HEK293 (cell line): Measurements from ENCODE around the gene SYNE1.

ENCODE experiments used
- IKZF3 ChIP-seq: fragments of 450-650 bp; IDR thresholded peaks from 2 replicates; pipeline ENCODE4 v1.5.0; 2018; ENCODE audit warnings: missing biosample characterization, mild to moderate bottlenecking, missing genetic modification characterization, moderate library complexity
- KLF10 ChIP-seq: fragments of 450-650 bp; IDR thresholded peaks from 2 replicates; pipeline ENCODE4 v1.5.1; 2018; ENCODE audit warnings: missing biosample characterization, mild to moderate bottlenecking, missing genetic modification characterization
- KLF8 ChIP-seq: fragments of 450-650 bp; formaldehyde crosslinking; IDR thresholded peaks from 2 replicates; pipeline ENCODE4 v1.5.1; 2016; ENCODE audit warnings: missing biosample characterization, missing genetic modification characterization
- SCRT2 ChIP-seq: fragments of 450-650 bp; formaldehyde crosslinking; IDR thresholded peaks from 2 replicates; pipeline ENCODE4 v1.5.1; 2016; ENCODE audit warnings: missing biosample characterization, missing genetic modification characterization
- ZBTB21 ChIP-seq: fragments of 450-650 bp; formaldehyde crosslinking; IDR thresholded peaks from 2 replicates; pipeline ENCODE4 v1.5.1; 2017; ENCODE audit warnings: missing biosample characterization, missing genetic modification characterization
- ZEB2 ChIP-seq: fragments of 450-650 bp; formaldehyde crosslinking; IDR thresholded peaks from 2 replicates; pipeline ENCODE4 v1.5.1; 2016; ENCODE audit warnings: missing biosample characterization, missing genetic modification characterization
- ZFHX2 ChIP-seq: fragments of 450-650 bp; formaldehyde crosslinking; conservative IDR thresholded peaks from 2 replicates; pipeline ENCODE4 v1.5.1; 2016; ENCODE audit warnings: missing biosample characterization, missing genetic modification characterization
- ZNF132 ChIP-seq: fragments of 450-650 bp; formaldehyde crosslinking; IDR thresholded peaks from 2 replicates; pipeline ENCODE4 v1.5.1; 2017; ENCODE audit warnings: missing biosample characterization, missing genetic modification characterization, borderline replicate concordance
- ZNF138 ChIP-seq: fragments of 450-650 bp; formaldehyde crosslinking; IDR thresholded peaks from 2 replicates; pipeline ENCODE4 v1.5.1; 2016; ENCODE audit warnings: missing biosample characterization, missing genetic modification characterization, borderline replicate concordance
- ZNF202 ChIP-seq: fragments of 450-650 bp; formaldehyde crosslinking; IDR thresholded peaks from 2 replicates; pipeline ENCODE4 v1.5.1; 2016; ENCODE audit warnings: missing biosample characterization, missing genetic modification characterization, borderline replicate concordance
- ZNF214 ChIP-seq: fragments of 450-650 bp; formaldehyde crosslinking; IDR thresholded peaks from 2 replicates; pipeline ENCODE4 v1.5.1; 2017; ENCODE audit warnings: missing biosample characterization, mild to moderate bottlenecking, missing genetic modification characterization, borderline replicate concordance
- ZNF335 ChIP-seq: fragments of 450-650 bp; formaldehyde crosslinking; conservative IDR thresholded peaks from 2 replicates; pipeline ENCODE4 v1.5.1; 2016; ENCODE audit warnings: missing biosample characterization, missing genetic modification characterization
- ZNF548 ChIP-seq: fragments of 450-650 bp; formaldehyde crosslinking; IDR thresholded peaks from 2 replicates; pipeline ENCODE4 v1.5.1; 2016; ENCODE audit warnings: missing biosample characterization, missing genetic modification characterization
- ZNF629 ChIP-seq: fragments of 450-650 bp; formaldehyde crosslinking; IDR thresholded peaks from 2 replicates; pipeline ENCODE4 v1.5.1; 2017; ENCODE audit warnings: missing biosample characterization, missing genetic modification characterization
- ZNF664 ChIP-seq: fragments of 450-650 bp; formaldehyde crosslinking; IDR thresholded peaks from 2 replicates; pipeline ENCODE4 v1.5.1; 2016; ENCODE audit warnings: missing biosample characterization, missing genetic modification characterization
- ZNF670 ChIP-seq: fragments of 450-650 bp; formaldehyde crosslinking; IDR thresholded peaks from 2 replicates; pipeline ENCODE4 v1.5.1; 2016; ENCODE audit warnings: missing biosample characterization, missing genetic modification characterization, low read depth
- TF ChIP-seq, protein P1 (sequence below): fragments of 450-650 bp; formaldehyde crosslinking; IDR thresholded peaks from 2 replicates; pipeline ENCODE4 v1.5.1; 2016; ENCODE audit warnings: missing biosample characterization, missing genetic modification characterization, low read depth
- TF ChIP-seq, protein P2 (sequence below): fragments of 450-650 bp; formaldehyde crosslinking; IDR thresholded peaks from 2 replicates; pipeline ENCODE4 v1.5.1; 2017; ENCODE audit warnings: missing biosample characterization, missing genetic modification characterization
- TF ChIP-seq, protein P3 (sequence below): fragments of 450-650 bp; formaldehyde crosslinking; IDR thresholded peaks from 2 replicates; pipeline ENCODE4 v1.5.1; 2016; ENCODE audit warnings: missing biosample characterization, missing genetic modification characterization
- TF ChIP-seq, protein P4 (sequence below): fragments of 450-650 bp; formaldehyde crosslinking; IDR thresholded peaks from 2 replicates; pipeline ENCODE4 v1.5.1; 2016; ENCODE audit warnings: missing biosample characterization, missing genetic modification characterization
- TF ChIP-seq, protein P5 (sequence below): fragments of 450-650 bp; formaldehyde crosslinking; IDR thresholded peaks from 2 replicates; pipeline ENCODE4 v1.5.1; 2017; ENCODE audit warnings: missing biosample characterization, missing genetic modification characterization
- TF ChIP-seq, protein P6 (sequence below): fragments of 450-650 bp; formaldehyde crosslinking; IDR thresholded peaks from 2 replicates; pipeline ENCODE4 v1.5.1; 2016; ENCODE audit warnings: missing biosample characterization, missing genetic modification characterization

SYNE1 gene

DNA sequence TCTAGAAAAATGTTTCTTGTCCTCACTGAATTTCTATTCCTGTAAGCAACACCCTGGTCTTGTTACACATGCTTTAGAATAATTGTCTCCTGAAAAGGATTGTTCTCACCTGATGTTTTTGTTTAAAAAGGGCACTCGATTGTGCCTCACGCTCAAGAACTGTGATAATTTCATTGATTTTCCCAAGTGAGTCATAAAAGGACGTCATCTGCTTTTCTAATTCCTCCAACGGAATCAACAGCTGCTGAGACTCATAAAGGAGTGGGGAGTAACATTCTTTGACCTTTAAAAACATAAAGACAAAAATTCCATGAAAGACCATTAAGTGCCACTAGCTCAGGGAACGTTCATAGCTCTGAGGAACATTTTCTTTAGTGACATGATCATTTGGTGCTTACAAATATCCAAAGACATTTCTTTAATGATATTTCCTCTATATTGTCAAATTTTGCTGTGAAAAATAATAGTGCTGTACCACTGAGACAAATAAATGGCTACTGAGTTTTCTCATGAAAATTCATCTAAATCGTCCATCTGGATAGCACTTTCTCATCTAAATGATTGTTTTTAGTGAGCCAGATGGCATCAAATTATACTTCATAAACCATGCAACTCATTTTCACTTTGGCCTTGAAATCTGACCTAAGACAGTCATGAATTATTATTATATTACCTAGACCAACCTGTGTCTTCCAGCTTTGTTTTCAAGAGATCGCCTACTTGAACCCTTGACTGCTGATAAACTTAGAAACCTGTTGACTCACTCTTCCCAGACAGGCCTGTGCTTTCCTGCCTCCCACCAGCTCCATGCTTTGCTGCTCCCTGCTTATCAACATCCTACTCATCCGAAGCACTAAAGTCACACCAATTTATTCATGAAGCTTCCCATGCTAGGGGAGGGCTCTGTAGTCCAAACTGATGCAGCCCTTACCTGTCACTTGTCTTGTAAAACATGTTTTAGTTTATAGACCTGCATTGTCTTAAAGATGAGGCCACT, 178.2 kb downstream of the SYNE1 start (continued):
- TF ChIP-seq ZNF548 (no peak), SCRT2 (tag by site-specific recombination) (peak; percentile 78), ZEB2 (tag by site-specific recombination) (peak; percentile 66), ZNF138 (tag by site-specific recombination) (no peak), KLF10 (tag by site-specific recombination) (peak; percentile 54), ZNF664 (tag by site-specific recombination) (peak; percentile 66; the same call in 1 of the 2 replicates), IKZF3 (tag by site-specific recombination) (peak; percentile 39; the same call in 1 of the 2 replicates), ZFHX2 (tag by site-specific recombination) (peak; percentile 37), ZNF214 (no peak), ZNF670 (tag by site-specific recombination) (no peak), ZNF629 (tag by site-specific recombination) (peak; percentile 81), ZBTB21 (tag by site-specific recombination) (peak; percentile 41; the same call in 1 of the 2 replicates), ZNF132 (tag by site-specific recombination) (no peak), KLF8 (tag by site-specific recombination) (peak; percentile 44), ZNF202 (tag by site-specific recombination) (no peak), ZNF335 (tag by site-specific recombination) (0 out of 2 replicates have a peak, but pooled peaks have one; percentile 12)
- TF ChIP-seq, protein P1, sequence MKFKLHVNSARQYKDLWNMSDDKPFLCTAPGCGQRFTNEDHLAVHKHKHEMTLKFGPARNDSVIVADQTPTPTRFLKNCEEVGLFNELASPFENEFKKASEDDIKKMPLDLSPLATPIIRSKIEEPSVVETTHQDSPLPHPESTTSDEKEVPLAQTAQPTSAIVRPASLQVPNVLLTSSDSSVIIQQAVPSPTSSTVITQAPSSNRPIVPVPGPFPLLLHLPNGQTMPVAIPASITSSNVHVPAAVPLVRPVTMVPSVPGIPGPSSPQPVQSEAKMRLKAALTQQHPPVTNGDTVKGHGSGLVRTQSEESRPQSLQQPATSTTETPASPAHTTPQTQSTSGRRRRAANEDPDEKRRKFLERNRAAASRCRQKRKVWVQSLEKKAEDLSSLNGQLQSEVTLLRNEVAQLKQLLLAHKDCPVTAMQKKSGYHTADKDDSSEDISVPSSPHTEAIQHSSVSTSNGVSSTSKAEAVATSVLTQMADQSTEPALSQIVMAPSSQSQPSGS (tag by site-specific recombination): peak; percentile 71
- TF ChIP-seq, protein P2, sequence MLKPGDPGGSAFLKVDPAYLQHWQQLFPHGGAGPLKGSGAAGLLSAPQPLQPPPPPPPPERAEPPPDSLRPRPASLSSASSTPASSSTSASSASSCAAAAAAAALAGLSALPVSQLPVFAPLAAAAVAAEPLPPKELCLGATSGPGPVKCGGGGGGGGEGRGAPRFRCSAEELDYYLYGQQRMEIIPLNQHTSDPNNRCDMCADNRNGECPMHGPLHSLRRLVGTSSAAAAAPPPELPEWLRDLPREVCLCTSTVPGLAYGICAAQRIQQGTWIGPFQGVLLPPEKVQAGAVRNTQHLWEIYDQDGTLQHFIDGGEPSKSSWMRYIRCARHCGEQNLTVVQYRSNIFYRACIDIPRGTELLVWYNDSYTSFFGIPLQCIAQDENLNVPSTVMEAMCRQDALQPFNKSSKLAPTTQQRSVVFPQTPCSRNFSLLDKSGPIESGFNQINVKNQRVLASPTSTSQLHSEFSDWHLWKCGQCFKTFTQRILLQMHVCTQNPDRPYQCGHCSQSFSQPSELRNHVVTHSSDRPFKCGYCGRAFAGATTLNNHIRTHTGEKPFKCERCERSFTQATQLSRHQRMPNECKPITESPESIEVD (tag by site-specific recombination): peak; percentile 87
- TF ChIP-seq, protein P3, sequence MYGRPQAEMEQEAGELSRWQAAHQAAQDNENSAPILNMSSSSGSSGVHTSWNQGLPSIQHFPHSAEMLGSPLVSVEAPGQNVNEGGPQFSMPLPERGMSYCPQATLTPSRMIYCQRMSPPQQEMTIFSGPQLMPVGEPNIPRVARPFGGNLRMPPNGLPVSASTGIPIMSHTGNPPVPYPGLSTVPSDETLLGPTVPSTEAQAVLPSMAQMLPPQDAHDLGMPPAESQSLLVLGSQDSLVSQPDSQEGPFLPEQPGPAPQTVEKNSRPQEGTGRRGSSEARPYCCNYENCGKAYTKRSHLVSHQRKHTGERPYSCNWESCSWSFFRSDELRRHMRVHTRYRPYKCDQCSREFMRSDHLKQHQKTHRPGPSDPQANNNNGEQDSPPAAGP: no peak
- TF ChIP-seq, protein P4, sequence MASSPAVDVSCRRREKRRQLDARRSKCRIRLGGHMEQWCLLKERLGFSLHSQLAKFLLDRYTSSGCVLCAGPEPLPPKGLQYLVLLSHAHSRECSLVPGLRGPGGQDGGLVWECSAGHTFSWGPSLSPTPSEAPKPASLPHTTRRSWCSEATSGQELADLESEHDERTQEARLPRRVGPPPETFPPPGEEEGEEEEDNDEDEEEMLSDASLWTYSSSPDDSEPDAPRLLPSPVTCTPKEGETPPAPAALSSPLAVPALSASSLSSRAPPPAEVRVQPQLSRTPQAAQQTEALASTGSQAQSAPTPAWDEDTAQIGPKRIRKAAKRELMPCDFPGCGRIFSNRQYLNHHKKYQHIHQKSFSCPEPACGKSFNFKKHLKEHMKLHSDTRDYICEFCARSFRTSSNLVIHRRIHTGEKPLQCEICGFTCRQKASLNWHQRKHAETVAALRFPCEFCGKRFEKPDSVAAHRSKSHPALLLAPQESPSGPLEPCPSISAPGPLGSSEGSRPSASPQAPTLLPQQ (tag by site-specific recombination): no peak
- TF ChIP-seq, protein P5, sequence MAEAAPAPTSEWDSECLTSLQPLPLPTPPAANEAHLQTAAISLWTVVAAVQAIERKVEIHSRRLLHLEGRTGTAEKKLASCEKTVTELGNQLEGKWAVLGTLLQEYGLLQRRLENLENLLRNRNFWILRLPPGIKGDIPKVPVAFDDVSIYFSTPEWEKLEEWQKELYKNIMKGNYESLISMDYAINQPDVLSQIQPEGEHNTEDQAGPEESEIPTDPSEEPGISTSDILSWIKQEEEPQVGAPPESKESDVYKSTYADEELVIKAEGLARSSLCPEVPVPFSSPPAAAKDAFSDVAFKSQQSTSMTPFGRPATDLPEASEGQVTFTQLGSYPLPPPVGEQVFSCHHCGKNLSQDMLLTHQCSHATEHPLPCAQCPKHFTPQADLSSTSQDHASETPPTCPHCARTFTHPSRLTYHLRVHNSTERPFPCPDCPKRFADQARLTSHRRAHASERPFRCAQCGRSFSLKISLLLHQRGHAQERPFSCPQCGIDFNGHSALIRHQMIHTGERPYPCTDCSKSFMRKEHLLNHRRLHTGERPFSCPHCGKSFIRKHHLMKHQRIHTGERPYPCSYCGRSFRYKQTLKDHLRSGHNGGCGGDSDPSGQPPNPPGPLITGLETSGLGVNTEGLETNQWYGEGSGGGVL (tag by site-specific recombination): peak; percentile 45
- TF ChIP-seq, protein P6, sequence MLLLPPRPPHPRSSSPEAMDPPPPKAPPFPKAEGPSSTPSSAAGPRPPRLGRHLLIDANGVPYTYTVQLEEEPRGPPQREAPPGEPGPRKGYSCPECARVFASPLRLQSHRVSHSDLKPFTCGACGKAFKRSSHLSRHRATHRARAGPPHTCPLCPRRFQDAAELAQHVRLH (tag by site-specific recombination): no peak
